ENCODE results near the gene SPG21. TPM values are rescaled to one million over a fixed set of nuclear protein-coding genes. Genes with fewer than 3 reads are reported as not detected.

Gene SPG21
- total and polyA plus RNA-seq, 2 of the 13 experiments (the other 11 are each of a cell fraction or from before 2014, with no cell fraction given), result 36.7 to 42.4 TPM

- Histone ChIP-seq H3K9me3 (ENCODE audit: low read length) (no peaks in the 10 kb centered on the region), H3K79me2 (ENCODE audit: insufficient read depth, low read length) (no peaks in the 10 kb centered on the region), H3K4me1 (ENCODE audit: insufficient read depth, low read length) (peaks cover 13% of the 10 kb centered on the region), H3K27me3 (ENCODE audit: control insufficient read depth in 1 of 2, insufficient read depth in 2 of 2, low read length in 2 of 2) (peaks cover 1 to 32% of the 10 kb centered on the region in 2 experiments; a peak in 3 of 5 replicates), H2AFZ (ENCODE audit: low read length) (no peak overlapping the region), H3K4me3 (replicated peaks in 1 of 3; ENCODE audit: insufficient read depth in 1 of 3, low read depth in 2 of 3, low read length in 3 of 3) (no peak overlapping the region), H3K9ac (ENCODE audit: insufficient read depth, low read depth, low read length) (no peak overlapping the region), H3K36me3 (replicated peaks in 1 of 2; ENCODE audit: control insufficient read depth in 1 of 2, insufficient read depth in 2 of 2, low read length in 2 of 2) (no peaks in the 10 kb centered on the region), H4K20me1 (ENCODE audit: insufficient read depth, low read length) (no peaks in the 10 kb centered on the region), H3K4me2 (ENCODE audit: low read depth, low read length) (no peak overlapping the region), H3K27ac (ENCODE audit: extremely low read length, insufficient read depth, low read length) (no peak overlapping the region)
- WGBS (ENCODE audit: low lambda C conversion rate), result 50% methylated on average over 10 of the region's 10 CpGs
- CTCF ChIA-PET (ENCODE audit: low intra/inter-chr PET ratio, low total read pairs), result no interaction called here
- no TSS peak for BruUV-seq (replicated peaks)
- TF ChIP-seq ZNF691 (CRISPR knock-in tag; IDR thresholded peaks at IDR 0.05; ENCODE audit: borderline replicate concordance, low read depth) (no peak), ZSCAN9 (CRISPR knock-in tag; IDR thresholded peaks at IDR 0.05; ENCODE audit: borderline replicate concordance) (no peak), POLR2G (IDR thresholded peaks at IDR 0.05; ENCODE audit: low read depth, low read length) (no peak), ZNF18 (CRISPR knock-in tag; IDR thresholded peaks at IDR 0.05; ENCODE audit: insufficient replicate concordance) (no peak), HDAC6 (IDR thresholded peaks at IDR 0.05; ENCODE audit: low read depth, low read length) (no peak), ZNF143 (CRISPR knock-in tag; IDR thresholded peaks at IDR 0.05) (no peak), ZNF251 (CRISPR knock-in tag; IDR thresholded peaks at IDR 0.05) (no peak), ZNF564 (CRISPR knock-in tag; IDR thresholded peaks at IDR 0.05) (no peak)
- FAIRE-seq (no peak), ATAC-seq (no peak), DNase-seq (ENCODE audit: low spot score) (no peak)
- intact Hi-C loops (cut with micrococcal nuclease; ENCODE audit: unreplicated experiment), result no loop called here
- in situ Hi-C loops (cut with HindIII; ENCODE audit: extremely low pct_ligation_motif_present, low pct_unique_long_range_greater_than_20kb), result no loop called here
- POLR2A ChIA-PET, result no interaction called here
These were observed 59.6 kb downstream of the SPG21 start for GRCh38 chr15:64930019-64930652.
